AML-193 (cell line): ENCODE results near the gene ARHGEF12.

Source experiments
- DNase-seq, 2 experiments: peaks; one replicate each; lab custom pipeline; 2025; lab: John Stamatoyannopoulos, UW

Gene ARHGEF12

DNA sequence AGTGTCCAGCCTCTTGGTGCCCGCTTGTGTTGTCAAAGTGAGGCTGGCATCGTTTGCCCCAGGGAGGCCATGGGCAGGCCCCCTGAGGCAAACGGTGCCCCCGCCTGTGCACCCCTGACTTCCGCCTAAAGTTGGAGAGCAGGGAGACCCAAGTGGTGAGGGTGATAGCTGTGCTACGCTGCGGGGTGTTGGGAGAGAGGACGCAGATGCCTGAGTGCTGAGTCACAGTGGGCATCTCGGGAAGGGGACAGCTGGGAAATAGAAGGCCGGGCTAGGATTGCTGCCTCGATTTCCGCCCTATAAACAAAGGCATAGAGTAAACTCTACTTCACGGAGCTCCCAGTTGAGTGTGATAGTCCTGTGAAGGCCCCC is 181.2 kb downstream of the ARHGEF12 start:
- no peak for DNase-seq

DNA sequence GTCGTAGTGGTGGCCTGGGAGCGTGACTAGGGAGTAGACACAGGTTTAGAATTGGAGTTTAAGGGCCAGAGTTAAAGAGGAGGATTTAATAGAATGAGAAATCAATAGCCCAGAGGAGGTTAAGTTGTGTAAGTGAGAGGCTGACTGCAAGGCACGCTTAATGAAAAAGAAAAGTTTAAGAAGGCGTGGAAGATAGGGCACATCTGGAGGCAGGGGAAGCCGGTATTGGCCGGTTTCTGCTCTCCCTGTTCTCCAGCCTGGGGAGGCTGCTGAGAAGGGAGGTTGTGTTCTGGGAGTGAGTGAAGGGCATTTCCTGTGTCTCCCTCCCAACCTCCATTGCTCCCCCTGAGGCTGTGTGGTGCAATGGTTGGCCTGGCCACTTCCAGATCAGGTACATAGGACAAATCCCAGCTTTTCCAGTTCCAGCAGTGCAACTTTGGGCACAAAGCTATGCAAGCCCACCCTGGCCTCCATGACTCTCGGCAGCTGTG is 181.6 kb downstream of the ARHGEF12 start:
- DNase-seq = no peak

DNA sequence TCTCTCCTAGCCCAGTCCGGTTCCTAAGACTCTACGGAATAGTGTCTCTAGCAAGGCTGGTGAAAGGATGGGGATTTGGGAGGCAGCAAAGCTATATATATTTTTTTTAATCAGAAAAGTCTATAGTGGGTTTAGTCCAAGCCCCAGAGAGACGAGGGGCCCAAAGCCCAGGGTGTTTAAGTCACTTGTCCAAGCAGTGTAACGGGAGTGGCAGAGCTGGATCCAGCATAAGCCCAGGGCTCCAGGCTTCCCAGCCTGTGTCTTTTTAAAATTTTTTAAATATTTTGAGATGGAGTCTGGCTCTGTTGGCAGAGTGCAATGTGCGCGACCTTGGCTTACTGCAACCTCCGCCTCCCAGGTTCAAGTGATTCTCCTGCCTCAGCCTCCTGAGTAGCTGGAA is 182.1 kb downstream of the ARHGEF12 start:
- no peak for DNase-seq

DNA sequence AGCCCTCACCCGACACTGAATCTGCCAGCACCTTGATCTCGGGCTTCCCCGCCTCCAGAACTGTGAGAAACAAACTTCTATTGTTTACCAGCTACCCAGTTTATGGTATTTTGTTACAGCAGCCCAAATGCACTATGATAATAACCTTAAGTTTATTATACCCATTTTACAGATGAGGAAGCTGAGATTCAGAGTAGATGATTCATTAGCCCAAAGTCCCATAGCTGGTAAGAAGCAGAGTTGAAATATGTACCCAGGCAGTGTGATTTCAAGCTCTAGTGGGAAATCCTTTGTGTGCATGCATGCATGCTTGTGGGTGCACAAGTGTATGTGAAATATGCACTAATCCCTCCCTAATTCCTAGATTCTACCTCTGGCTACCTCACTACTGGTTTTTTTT is 183.3 kb downstream of the ARHGEF12 start:
- no peak for DNase-seq

DNA sequence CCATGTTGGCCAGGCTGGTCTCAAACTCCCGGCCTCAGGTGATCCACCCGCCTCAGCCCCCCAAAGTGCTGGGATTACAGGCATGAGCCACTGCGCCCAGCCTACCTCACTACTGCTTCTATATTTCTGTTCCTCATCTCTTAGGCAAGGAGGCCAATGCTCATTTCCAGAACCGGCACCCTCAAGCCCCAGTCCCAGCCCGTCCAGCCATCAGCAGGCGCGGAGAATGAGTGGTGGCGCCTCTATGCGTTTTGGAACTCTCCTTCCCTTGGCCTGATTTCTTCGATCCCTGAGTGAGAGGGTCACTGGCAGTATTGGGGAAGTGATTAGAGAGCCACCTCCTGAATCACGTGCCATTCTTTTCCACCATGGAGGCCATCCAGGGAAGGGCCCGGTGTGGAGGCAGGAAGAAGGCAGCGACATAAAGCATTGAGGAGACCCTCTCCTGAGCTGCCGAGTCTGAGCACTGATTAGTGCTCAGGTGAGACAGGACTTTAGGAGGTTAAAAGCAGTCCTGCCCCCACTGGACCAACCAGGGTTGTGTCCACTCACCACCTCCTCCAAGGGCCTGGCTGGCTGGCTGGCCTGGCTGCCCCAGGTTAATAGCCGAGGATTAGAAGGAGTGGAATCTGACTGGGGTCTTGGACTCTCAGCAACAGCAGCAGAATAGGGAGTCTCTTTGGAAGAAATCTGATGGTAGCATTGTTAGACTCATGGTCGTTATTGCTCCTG is 184.0 kb downstream of the ARHGEF12 start:
- DNase-seq = no peak

DNA sequence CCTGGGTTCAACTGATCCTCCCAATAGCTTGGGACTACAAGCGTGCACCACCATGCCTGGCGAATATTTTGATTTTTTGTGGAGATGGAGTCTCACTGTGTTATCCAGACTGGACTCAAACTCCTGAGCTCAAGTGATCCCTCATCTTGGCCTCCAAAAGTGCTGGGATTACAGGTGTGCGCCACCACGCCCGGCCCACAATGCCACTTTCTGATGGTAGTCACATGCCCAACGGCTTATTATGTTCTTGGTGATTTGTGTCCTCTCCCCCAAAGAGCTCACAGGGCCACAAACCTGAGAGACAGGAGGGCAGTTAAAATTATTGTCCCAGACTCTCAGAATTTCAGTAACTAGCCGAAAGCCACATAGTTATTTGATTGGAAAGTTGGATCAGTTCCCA is 185.0 kb downstream of the ARHGEF12 start:
- no peak for DNase-seq

DNA sequence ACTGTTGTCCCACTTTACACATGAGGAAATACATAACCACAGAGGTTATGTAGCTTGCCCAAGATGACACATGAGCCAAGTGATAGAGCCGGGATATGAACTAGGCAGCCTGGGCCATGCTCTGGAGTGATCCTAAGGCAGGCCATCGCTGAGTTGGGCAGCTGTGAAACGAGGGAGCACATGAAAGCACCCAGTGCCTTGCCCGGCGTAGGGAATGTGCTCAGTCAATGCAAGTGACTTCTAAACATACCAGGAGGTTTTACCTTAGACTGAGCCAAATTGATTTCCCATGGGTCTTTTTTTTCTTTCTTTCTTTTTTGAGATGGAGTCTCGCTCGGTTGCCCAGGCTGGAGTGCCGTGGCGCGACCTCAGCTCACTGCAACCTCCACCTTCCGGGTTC is 185.8 kb downstream of the ARHGEF12 start:
- no peak for DNase-seq

DNA sequence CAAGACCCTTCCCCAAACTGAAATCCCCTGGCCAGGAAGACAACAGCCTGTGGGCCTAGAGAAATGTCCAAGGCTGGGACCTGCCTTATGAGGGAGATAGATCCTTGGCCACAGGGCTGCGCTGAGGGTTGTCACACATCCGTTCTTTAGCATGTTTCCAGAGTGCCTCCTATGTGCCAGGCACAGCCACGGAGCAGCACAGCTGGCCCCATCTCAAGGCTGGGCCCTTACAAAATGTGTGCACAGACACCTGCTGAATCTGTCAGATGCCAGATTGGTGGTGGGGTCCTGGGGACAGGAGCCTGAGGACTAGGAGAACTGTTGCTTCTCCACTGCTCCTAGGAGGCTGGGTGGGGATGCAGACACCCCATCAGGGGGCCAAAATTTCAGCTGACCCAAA is 186.5 kb downstream of the ARHGEF12 start:
- no peak for DNase-seq

DNA sequence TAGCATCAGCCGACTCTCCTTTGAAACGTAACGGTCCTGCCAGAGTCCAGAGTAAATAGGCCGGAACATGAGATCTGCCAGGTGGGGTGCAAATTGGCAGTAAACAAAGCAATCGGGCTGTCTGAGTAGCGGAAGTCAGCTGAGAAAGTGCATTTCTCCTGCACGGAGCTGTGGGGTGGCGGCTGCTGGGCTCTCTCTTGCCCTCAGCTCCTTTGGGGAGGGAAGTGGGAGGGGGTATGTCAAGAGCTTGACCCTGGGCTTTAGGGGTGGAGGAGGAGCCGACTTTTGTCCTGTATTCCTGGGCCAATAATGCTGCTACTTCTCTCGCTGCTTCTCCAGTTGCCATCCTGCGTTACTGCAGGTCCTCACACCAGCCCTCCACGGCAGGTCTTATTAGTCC is 187.0 kb downstream of the ARHGEF12 start:
- DNase-seq = no peak

DNA sequence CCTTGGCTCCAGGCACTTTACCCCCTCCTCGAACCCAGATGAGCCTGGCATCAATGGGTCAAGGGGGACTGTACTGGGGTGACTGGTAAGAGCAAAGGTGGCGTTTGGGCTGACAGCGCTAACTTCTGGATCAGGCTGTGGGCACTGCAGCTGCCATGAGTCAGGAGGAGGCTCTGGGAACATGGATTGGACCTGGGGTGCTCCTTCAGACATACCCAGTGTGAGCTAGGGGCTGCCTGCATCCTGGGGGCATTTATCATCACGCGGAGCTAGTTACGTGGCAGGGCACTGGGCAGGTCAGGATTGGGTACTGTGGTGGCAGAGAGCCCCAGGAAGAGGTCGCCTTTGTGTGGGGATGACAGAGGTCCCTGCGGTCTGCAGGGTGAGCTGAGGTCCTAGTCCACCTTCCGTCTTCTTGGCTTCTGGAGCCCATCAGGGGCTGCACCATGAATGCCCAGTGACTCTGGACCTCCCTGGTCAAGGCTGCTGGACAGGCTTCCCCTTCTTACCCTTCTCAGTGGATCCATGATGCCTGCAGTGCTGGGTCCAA is 188.4 kb downstream of the ARHGEF12 start:
- no peak for DNase-seq

DNA sequence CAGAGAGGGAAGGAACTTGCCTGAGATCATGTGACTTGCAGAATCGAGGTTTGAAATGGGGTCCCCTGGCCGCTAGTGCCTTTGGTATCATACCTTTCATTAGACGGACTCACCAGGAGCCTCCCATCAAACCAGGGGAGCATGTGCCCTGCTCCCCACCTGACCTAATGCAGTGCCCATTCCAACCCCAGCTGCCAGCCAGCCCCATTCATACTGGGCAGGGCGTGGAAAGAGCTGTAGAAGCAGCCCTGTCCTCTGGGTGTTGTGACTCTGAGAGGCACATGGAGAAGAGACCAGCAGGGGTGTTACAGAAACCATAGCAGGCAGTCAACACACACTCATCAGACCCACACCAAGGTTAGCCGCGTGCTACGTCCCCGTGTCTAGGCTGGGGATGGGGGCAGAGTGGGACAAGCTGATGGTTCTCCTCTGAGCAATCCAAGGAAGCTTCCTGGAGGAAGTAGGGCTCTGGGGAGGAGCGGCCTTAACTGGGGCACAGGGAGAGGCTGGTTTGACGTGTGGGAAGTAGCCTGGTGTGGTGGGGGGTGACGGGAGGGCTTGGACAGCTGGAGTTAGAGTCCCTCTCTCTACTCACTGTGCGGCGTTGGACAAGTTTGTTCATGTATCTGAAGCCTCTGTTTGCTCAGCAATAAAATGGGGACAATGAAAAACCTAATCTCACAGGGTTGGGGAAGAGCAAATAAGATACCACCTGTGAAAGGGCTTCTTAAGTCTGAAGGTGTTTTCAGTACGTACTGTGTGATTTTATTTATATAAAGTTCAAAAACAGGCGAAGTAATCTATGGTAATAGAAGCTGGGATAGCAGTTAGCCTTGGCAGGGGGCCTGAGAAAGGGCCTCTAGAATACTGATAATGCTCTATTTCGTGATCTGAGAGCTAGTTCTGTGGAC is 189.3 kb downstream of the ARHGEF12 start:
- DNase-seq = no peak

DNA sequence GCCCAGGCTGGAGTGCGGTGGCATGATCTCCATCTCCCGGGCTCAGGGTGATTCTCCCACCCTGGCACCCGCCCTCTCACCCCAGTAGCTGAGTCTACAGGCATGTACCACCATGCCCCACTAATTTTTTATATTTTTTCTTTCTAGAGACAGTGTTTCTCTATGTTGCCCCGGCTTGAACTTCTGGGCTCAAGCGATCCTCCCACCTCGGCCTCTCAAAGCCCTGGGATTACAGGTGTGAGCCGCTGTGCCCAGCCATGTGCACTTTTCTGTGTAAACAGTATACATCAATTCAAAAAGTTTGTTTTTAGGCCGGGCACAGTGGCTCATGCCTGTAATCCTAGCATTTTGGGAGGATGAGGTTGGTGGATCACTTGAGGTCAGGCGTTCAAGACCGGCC is 190.0 kb downstream of the ARHGEF12 start:
- DNase-seq = no peak

DNA sequence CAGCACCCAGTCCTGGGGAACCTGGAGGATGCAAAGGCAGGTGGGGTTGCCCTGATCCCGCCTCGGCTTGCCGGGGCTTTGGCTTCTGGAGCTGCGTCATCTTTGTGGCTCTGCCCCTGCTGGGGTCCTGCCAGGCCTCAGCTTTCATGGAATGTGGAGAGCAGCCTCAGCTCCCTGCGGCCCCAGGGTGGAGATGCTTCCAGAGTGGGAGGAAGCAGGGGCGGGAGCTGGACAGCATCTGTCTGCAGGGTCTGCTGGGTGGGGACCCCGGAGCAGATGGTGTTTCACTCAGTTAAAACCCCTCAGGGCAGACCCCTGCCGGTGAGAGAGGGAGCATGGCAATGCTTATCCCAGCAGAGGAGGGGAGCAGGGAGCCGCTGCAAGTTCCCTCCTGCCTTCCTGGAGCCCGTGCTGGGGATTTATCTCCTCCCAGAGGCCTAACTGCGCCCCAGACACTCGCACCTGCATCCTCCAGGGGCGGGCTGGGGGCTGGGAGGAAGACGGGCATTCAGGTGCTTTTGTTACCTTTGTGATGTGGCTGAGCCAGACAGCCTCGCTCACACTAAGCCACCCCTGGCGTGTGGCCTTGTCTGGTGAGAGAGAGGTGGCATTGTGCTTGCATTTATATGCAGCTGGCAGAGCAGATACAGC is 191.0 kb downstream of the ARHGEF12 start:
- DNase-seq = no peak

DNA sequence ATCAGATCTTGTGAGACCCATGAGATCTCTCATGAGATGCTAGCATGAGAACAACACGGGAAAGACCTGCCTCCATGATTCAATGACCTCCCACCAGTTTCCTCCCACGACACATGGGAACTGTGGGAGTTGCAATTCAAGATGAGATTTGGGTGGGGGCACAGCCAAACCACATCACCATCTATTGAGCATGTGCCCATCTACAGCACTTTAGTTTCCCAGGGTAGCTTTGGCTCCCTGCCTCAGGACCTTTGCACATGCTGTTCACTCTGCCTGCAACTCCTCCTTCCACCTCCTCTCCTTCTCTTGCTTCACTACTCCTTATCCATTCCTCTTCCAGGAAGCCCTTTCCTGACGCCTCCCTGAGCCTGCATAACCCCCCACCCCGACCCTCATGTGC is 192.5 kb downstream of the ARHGEF12 start:
- DNase-seq = no peak

DNA sequence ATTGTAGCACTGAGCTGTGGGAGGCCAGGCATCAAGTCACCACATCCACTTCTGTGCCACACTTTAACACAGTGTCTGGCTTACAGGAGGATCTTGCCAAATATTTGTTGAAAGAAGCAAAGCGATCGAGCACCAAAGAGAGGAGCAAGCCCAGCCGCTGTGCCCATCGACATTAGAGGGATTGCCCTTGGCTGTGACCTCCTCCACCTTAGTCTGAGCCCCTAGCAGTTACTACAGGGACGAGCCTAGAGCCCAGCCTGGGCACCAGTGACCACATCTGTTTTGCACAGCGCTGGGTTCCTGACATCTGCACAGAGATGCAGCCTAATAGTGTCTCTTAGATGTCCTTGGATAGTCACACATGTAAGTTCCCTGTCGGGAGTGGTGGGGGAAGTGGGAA is 193.0 kb downstream of the ARHGEF12 start:
- DNase-seq = no peak

DNA sequence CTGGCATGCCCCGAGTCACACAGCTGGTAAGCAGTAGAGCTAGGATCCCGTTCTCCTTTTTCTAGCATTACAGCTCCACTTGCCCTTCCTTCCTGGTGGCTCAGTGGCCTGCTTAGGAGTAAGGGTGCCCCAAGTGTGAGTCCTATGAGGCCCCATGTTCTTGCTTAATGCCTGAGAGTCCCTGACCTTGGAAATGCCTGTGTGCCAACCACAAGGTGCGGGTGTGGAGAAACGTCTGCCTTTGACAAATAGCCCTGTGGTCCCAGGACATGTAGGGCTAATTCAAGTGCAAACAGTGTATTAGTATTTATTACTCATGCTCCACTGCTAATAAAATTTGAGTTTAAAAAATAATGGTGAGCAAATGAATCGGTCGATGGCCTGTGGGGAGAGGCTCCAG is 193.7 kb downstream of the ARHGEF12 start:
- no peak for DNase-seq

DNA sequence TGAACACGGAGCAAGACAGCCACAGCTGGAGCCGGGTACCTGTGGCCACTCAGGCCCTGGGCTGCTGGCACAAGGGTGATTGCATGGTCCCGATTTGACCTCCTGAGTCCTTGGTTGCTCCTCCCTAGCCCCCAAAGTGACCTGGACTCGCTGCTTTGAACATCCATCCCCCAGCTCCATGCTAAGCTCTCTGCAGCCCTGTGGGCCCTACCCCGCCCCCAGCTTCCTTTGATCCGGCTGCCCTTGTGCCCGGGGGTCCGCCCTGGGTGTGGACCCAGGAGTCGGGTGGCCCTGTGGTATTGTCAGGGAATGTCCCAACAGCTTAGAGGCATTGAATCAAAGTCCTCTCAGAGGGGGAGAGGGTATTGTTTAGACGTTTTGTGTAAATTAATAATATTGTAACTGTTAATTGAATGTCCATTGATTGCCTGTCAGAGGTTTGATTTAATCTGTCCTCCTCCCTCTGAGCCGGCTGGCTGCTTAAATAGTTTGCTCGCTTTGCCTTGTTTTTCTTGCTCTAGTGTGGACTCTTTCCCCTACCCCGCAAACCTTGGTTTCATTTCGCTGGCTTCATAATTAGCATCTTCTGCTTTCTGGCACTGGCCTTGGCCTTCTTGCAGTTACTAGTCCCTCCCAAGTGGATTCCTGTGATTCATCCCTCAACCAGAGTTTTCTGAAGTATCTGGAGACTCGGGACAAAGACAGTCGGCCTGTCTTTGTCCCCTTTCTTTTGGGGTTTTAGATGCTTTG is 196.0 kb downstream of the ARHGEF12 start:
- no peak for DNase-seq

DNA sequence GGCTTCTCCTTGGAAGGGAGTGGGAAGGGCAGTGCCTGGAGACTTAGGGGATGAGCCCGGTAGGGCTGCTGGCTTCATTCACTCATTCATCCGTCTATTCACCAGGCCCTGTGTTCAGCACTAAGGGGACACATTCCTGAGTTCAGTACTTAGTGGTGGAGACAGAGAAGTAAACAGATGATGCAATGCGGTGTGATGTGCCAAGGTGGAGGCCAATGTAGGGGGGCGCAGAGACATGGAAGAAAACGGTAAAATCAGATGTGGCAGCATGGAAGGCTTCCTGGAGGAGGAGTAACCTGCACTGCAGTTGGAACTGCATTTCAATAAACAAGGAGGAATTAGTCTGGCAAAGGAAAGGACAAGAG is 196.6 kb downstream of the ARHGEF12 start:
- no peak for DNase-seq

DNA sequence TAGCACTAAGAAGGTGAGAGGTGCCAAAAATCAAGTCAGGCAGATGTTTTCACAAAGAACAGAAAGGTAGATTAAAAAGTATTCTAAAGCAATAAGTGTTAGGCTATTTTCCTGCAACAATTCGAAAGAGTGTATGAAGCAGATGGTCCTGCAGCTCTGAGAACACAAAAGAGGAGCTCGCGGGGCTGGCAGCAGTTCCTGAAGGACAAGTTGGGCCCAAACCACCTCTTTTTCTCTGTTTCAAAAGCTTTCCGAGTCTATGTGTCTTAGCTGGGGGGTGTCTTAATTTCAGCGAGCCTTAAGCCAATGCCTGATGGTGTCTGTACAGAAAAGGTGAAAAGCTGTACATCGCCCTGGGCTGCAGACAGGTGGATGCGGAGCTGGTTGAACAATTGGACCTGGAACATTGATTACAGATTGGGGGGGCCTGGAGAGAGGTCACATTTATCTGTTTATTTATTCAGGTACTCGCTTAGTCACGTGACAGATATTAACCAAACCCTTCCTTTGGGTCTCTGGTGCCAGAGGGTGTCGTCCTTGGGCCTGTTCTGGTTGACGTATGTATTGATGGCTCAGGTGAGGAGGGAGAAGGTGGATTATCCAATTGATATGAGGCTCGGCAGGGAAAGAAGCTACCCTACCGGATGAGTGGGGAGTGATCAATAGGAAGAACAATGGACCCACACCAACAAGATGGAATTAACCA is 200.0 kb downstream of the ARHGEF12 start:
- no peak for DNase-seq

DNA sequence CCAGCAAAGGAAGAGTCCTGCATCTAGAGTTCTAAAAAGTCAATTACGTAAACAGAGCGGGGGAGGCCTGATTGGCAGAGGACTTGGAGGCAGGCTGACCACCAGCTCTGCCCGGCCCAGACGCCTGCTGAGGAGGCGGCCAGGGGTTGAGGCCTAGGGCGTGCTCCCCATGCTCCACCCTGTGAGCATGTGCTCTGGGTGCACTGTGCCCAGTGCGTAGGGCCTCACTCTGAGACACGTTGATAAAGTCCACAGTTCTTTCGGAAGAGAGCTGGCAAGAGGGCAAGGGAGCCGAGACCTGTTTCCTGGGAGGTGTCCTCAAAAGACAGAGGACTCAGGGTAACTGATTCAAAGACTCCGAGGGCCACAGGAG is 200.6 kb downstream of the ARHGEF12 start:
- no peak for DNase-seq

DNA sequence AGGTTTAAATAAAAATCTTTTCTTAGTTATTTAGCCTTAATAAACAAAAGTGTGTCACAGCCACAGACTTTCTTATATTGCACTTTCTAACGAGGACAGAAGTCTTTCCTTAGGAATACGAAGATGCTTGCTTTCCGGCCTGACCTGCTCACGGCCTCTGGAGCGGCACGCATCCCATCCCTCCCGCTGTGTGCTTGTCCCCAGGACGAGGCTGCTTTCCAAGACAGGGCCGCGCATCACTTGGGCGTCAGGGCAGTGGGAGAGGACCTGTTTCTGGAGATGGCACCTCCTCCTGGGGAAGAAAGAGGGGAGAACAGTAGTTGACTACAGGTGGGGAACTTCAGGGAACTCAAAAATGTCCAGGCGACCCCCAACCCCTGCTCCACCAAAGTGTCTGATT is 201.8 kb downstream of the ARHGEF12 start:
- no peak for DNase-seq
